Activated naive CD4-positive, alpha-beta T cell (primary cell): ENCODE data around the gene PYGM.

Source experiments
- DNase-seq, 4 experiments: peaks; one replicate each; lab custom pipeline; 2025; lab: John Stamatoyannopoulos, UW

Gene PYGM

DNA sequence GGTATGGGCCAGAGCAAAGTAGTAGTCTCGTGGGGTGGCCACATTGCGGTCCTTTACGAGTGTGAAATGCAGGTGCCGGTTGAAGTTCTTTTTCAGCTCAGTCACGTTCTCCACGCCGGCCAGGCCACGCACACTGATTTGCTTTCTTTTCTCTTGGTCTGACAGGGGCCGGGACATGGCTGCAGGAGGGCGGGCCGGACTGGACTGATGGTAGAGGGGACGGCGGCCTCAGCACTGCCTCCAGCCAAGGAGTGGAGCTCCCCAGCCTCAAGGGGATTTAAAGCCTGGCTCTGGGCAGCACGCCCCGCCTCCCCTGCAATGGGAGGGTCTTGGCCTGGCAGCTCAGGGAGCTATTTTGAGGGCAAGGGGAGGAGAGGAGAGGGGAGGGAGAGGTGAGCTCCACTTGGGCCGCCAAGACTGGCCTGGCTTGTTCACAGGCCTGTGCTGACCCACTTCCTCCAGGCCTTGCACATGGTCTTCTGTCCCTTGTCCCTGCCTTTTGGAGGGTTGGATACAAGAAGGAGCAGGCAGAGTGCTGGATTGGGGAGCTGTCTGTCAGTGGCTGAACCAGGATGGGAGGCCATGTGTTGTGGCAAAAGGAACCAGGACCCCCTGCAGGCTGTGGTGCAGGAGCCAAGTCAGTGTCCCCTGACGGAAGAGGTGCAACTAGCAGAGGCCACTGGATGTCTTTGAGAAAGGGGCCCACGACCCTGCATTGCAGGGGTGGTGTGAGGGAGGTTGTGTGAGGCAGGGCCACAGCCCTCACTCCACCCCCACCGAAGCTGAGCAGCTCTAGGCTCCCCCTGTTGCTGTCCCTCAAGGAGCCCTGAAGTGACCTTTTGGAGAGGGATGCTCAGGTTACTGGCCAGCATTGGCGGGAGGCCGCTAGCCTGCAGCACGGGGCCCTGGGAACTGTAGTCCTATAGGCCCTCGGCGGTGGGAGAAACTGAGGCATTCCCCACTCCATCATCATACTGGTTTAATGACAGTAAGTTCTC is at the start of gene PYGM:
Gene PYGM, minus strand, starts transcription at position 253 of the 998 bp plus-strand sequence. Its CDS starts 76 bp downstream, at position 177.
- no peak for DNase-seq

DNA sequence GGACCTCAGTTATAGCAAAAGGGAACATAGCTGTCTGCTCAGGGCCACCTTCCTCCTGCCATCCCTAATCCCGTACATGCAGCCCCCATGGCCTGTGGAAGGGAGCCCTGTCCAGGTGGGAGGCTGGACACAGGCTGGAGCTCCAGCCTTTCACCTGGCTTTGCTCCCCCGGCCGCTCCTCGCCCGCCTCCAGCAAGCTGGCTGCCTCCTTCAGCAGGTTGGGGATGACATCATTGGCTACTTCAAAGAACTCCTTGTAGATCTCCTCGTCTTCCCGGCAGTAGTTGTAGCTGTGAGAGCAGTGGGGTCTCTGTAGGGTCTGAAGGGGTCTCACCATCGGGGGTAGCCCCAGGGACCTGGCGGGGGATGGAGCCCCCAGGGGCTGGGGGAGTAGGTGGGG is 45.7 kb upstream of the PYGM start:
- DNase-seq: no peak

DNA sequence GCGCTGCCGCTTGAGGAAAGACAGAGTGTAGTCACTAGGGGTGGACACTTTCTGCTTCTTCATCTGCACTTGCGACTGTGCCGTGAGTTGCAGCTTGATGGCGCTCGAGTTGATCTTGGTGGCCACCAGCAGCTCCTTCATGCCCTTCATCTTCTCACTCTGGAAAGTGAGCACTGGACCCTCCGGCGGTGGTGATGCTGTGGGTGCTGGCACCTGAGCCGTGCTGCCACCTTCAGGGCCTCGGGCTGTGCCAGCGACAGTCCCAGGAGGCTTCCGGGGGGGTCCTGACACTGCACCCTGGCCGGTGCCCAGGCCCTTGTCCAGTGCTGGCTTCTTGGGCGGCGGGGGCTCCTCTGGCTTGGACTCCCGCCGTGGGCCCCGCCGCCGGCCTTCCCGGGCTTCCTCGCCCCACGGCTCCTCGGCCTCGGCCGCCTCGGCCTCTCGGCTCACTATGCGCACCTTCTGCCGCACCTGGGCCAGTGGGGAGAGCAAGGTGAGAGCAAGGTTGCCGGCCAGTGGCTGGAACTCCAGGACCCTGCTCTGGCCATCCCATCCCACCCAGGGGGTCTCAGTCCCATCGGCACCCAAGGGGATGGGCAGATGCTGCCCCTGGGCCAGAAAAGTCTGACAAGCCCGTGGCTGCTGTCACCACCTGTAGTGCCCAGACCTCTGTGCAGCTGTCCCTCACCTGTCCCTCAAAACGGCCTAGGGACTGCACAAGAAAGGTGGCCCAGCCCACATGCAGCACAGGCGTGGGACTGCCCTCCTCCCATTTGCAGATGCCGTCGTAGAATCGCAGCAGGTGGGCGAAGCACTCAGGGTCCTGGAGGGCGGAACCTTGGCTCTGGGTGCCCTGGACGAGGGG is 44.8 kb upstream of the PYGM start:
- no peak for DNase-seq

DNA sequence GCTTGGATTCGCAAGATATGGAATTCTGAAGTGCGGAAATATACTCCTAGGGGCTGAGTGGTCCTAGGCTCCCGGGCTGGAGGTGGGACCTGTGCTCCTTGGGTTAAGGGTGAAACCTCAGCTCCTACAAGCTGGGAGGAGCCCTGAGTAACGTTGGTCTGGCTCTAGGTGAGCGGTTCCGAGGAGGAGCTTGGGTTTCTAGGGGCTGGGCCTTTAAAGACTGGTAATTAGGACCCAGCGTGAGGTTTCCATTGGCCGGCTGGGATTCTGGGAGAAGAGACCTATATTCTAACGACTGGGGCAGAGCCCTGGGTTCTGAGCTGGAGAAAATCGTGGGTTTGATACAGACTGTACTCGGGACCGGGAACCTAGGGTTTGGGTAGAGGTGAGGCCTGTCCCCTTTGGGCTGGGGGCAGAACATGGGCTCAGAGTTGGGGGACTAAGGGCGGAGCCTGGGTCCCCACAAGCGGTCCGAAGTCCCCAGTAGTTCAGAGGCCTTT is 44.1 kb upstream of the PYGM start:
- DNase-seq: no peak

DNA sequence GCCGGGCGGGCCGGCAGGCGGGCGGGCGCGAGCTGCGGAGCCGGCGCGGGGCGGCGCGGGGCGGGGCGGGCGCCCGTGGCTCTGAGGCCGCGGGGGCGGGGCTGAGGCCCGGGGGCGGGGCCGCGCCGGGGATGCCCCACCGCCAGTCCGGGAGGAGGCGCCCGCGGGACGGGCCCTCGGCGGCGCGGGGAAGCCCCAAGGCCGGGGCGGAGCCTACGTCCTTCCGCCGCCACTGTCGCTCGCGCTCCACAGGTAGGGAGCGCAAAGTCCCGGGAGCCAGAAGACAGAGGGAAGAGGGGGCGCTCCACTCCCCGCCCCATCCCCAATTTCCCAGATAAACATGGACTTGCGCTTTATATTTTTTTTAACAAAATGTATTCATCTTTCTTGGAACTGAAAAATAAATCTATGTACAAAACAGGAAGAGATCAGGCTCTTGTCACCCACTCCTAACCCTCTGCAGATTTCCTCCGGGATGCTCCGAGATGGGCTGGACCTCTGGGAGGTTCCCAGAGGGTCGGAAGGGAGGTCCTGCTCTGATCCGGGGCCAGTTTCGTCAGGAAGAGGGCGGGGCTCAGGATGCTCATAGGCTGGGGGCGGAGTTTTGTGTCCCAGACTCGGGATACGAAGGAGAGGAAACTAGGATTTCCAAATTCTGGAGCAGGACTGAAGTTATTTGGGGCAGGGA is 43.5 kb upstream of the PYGM start, which contains the start of gene MAP4K2:
Gene MAP4K2, minus strand, starts transcription at position 57 of the 688 bp plus-strand sequence. CDS start 65 bp downstream, outside the sequence.
- peak; percentile 44 to 87 (median 62) for DNase-seq

DNA sequence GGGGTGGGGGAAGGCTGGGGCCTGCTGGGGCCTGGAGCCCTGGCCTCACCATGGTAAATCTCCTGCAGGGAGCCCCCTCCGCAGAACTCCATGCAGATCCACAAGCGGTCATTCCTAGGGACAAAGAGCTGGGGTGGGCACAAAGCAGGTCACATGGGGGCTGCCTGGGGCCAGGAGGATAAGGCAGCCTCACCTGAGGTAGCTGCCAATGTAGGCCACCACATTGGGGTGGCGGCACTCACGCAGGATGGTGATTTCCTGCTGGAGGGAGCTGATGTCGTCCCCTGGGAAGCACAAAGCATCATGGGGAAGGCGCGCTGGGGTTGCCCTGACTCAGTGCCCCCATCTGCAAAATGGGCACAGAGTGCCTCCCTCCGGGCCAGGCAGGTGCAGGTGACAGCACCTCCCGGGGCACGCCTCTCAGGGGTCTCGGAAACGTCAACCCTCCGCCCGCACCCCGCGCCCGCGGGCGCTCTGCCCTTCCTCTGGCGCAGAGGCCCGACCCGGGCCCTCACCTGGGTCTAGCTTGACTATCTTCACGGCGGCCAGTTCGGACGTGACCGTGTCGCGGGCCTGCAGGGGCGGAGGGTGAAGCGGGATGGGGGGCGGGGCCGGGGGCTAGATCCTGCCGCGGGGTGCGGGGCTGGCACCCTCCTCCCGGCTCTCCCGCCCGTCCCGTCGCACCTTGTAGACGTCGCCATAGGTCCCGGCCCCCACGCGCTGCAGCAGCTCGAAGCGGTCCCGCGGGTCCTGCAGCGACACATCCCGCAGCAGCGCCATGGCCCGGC is 42.8 kb upstream of the PYGM start:
- DNase-seq: peak in 1 of 4 experiments; percentile 37

DNA sequence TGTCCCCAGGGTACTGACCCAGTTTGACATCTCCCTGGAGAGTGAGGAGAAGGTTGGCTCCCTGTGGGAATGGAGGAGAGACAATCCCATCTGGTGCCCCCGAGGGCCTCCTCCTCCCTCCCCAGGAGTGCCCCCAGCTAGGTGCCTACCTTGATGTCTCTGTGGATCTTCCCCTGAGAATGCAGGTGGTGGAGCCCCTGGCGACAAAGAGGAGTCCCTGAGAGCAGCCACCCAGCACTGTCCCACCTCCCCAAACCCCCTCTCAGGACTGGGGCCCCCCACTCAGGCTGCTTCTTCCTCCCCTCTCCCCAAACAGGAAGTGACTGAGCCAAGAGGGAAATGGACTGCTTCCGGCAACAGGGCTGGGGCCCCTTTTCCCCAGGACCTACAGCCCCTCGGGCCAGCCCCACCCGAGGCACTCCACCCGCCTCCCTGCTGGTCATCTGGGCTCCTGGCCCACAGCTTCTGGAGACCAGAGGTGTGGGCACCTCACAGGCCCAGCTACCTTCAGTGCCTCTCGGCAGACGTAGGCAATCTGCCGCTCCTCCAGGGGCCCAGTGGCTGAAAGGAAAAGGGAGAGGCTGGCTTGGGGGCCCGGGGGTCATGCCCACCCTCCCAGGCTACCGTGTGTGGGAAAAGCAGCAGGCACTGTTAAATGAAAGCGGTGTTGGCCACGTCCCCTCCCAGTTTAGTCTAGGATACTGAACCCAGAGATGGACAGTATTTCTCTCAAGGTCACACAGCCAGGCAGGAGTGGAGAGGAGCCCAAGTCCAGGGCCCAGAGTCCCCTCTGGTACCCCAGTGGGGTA is 42.0 kb upstream of the PYGM start:
- no peak for DNase-seq

DNA sequence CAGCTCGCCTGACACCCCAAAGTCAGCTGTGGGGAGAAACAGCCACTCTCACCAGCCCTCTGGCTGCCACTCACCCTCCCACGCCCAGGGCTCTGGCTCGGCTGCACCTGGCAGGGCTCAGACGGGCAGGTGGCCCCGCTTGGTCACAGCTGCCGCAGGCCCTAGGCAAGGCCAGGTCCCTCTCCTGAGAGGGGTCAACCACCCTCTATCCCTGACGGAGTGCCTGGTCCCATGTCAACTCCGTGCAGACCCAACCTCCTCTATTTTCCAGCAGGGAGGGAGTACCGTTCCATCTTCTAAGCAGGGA is 41.3 kb upstream of the PYGM start:
- DNase-seq: no peak

DNA sequence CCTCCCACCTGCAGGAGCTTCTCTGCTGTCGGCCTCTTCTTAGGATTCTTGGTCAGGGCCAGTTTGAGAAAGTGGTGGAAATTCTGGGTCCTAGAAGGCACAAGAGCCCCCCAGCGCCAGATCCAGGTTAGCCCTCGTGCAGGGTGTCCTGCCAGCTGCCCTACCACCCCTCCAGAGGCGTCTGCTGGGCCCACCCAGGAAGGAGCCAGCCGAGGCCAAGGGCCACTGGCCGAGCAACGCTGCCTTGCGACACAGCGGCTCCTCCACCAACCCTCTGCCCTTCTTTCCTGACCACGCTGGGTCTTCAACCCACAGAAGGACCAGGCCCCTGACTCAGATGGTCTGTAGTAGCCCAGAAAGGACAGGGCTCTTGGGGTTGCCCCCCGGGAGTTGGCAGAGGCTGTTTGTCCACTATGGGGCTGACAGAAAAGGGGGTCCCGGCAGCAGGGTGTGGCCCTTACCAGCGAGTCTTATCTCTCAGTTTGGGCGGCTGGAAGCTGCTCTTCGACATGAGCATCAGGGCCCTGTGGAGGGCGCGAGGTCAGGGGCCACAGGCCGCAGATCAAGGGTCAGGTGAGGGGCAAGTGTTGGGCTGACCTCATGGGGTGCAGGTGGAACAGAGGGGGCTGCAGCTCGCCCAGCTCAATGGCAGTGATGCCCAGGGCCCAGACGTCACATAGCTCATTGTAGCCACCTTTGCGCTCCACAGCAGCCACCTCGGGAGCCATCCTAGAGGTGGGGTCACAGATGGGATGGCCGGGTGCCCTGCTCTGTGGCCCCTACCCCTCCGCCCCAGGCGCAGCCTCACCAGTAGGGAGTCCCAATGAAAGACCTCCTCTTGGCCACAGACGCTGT is 40.8 kb upstream of the PYGM start:
- DNase-seq: no peak

DNA sequence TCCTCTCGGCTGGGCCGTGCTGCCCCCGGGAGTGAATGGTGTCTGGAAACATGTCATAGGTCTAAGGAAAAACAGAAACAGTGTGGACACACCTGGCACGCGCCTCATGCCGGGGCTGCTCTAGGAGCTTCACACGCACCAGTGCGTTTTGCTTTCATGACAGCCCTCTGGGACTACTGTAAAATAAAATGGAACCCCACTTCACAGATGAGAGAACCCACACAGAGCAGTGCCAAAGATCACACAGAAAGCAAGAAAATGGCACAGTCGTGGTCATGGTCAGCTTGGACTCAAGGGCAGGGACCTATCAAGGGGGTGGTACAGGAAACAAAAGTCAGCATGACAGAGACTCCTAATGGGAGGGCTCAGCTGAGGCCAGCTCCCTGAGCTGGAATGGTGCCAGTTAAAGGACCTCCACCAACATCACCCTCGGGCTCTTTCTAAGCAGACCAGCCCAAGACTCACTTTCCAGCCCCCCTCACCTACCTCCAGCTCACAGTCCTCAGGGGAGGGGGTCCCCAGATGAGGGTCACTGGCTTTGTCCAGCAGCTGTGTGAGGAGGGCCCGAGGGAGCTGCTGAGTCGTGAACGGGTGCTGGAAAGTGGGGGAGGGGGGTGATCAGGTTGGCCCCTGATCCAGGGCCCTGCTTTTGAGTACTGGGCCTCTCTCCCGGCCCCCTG is 40.0 kb upstream of the PYGM start:
- DNase-seq: no peak

DNA sequence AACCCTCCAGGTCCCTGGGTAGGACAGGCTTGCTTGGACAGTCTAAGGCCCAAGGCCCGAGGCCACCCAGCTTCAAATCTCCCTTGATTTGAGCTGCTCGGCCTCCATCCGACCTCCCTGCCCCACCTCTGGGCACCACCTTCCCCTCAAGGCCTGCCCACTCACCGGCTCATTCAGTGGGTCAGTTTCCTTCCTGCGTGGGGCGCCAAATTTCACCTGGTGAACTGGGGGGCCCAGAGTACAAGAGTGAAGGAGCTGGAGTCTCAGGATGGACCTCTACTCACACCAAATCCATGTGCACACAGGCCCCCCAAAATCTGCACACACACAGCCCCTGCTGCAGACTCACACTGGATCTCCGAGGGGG is 39.5 kb upstream of the PYGM start:
- DNase-seq: no peak

DNA sequence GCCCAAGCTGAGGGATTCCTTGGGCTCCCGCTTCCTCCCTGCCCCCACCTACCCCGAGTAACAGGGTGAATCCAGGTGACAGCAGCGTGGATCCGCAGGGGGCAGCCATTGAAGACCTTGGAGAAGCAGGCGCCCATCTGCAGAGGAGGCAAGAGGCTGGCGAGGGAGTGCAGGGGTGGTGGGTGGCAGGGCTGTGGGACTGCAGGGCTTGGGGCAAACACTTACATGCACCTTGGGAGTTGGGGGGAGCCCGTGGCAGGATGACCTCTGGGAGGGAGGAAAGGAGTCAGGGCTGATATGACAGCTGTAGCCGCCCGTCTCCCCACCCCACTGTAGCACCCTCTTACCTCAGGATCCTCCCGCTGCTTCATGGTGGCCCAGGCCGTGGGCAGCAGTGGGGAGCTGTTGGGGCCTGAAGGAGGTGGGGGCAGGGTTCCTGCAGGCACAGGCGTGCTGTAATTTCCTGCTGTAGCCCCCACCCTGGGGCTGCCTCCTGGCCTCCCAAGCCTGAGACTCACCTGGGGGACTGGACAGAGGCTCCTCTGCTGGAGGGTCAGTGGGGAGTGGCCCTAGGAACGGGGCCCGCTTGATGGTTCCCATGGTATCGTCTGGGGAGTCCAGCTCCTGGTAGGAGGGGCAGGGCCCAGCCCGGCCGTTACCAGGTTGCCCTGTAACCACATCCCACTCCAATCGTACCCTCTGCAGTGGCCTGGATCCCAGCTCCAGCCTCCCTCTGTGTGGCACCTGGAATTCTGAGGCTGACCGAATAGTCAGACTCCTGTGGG is 37.2 kb upstream of the PYGM start:
- DNase-seq: no peak

DNA sequence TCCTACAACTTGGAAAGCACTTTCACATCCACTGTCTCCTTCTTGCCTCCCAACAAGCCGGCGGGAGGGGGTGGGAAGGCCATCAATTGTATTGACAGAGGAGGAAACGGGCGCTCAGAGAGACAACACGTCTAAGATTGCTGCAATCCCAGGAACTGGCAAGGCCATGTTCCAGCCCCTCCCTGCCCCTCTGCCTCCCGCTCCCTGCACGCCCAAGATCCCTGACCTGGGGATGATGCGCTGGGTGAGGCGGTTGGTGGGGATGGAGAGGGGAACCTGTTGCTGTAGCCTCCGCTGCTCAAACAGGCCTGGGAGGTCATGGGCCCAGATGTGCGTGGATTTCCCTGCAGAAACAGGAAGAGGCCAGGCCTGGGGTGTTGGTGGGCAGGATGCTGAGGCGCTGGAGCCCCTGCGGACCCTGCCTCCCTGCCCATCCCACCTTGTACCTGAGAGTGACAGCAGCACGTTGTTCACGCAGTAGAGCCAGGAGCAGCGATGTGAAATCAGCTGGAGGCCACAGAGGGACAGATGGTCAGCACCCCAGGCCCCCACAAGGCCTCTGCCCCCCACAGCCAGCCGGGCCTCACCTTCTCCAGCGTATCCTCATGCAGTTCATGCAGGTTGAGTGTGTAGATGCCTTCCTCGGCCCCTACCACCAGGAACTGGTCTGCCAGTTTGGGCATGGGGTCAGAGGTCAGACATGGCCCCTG is 36.4 kb upstream of the PYGM start:
- no peak for DNase-seq

DNA sequence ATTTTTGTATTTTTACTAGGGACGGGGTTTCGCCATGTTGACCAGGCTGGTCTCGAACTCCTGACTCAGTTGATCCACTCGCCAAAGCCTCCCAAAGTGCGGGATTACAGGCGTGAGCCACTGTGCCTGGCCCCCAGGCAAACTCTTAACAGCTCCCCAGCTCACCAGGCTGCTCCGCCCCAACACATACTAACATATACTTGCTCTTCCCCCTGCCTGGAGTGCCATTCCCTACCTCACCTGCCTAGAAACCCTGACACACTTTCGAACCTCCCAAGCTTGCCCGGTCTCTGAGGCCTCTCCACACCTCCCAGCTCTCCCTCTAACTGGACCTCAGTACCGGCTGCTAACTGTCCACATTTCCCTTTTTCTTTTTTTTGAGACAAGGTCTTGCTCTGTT is 34.8 kb upstream of the PYGM start:
- no peak for DNase-seq

DNA sequence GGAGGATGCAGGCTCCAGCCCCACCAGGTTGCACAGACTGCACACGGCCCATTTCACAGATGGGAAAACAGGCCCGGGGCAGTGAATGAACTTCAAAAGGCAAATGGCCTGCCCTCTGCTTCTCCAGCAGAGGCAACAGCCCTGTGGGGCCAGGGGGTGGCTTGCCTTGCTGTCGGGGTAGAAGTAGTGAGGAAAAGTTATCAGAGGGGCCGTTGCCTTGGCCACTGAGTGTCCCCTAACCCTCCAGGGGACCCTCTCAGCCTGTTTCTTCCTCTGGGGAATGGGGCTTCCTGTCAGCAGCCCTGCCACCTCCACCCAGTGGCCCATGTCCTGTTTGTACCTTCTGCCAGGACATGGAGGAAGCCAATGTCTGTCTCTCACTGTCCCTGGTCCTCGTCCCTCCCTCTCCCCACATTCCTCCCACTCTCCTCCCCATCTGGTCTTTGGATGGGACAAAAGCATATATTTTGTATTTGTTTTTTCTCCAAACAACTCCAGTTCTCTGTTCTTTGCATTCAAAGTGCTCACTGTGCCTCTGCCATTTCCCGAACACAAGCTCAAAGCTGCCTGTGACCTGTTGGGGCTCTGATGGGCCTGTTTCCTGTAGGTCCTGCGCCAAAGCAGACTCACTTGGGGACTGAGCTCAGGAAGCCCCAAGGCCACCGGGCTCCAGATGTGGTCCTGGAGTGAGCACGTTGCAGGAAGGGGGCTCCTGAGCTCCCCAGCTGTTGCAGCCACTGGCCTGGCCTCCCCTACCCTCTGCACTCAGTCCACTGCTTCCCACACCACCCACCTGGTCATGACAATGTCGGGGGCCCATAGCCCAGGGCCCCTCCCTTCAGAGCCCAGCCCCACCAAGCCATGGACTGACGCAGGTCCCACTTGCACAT is 33.7 kb upstream of the PYGM start:
- DNase-seq: no peak

DNA sequence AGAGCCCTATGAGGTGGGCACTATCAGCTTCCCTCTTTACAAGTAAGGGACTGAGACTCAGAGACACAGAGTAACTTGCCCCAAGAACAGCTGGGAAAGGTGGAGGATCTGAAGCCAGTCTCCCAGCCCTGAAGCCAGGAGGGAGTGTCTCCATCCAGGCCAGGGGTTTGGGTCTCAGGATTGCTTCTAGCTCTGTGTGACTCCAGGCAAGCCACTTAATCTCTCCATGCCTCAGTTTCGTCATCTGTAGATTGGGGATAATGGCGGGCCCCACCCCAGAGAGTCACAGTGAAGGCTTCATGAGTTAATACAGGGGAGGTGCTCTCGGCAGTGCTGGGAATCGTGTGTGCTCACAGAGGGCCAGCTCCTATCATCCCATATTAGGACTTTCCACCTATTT is 32.7 kb upstream of the PYGM start:
- no peak for DNase-seq
